K562 (cell line): ENCODE results near the gene TUBGCP6. TPM values are rescaled to one million over a fixed set of nuclear protein-coding genes. Genes with fewer than 3 reads are reported as not detected.

Experiments
- ATAC-seq: fragments of 200-7000 bp; cut with Tn5 transposase; 3 replicates; pipeline ENCODE4 v1.9.1; 2020; ENCODE audit warnings: moderate library complexity
- BruUV-seq: library from RNA; stranded (reverse); fragments of 400-500 nt; replicated peaks from 2 replicates; lab custom pipeline; 2021; lab: Mats Ljungman, UMichigan
- CTCF ChIA-PET: fragments of 300-600 bp; formaldehyde crosslinking; extraction: SDS; loops from one replicate; lab custom pipeline; 2021; ENCODE audit warnings: low intra/inter-chr PET ratio; lab: Yijun Ruan, JAX
- POLR2A ChIA-PET: fragments of 300-600, 350-650 bp; sonication (Branson Sonifier 250); formaldehyde crosslinking; extraction: SDS; loops from one replicate; lab custom pipeline; 2021; ENCODE audit warnings: antibody characterized with exemption, inconsistent platforms; lab: Yijun Ruan, JAX
- DNase-seq, 4 experiments: peaks; one replicate each; pipeline versions ENCODE4 v3.0.0 to v3.0.0-alpha.2; 2011 to 2018; ENCODE audit warnings: low spot score in 3 of 4, mixed read lengths in 3 of 4; ENCODE audit errors: extremely low read depth in 1 of 4
- FAIRE-seq: peaks from 2 replicates; lab custom pipeline; 2011; peaks lifted over from hg19 to GRCh38; lab: Jason Lieb, UNC
- H2AFZ ChIP-seq: 2 replicates; pipeline ENCODE4 v1.6.0; 2011; ENCODE audit warnings: low read depth, low read length, control low read depth, inconsistent platforms
- H3K27ac ChIP-seq: fragments of 200-600 bp; 3 replicates; pipeline ENCODE4 v1.8.0; 2011; ENCODE audit warnings: low read depth, mild to moderate bottlenecking, control low read depth, inconsistent platforms, low read length, moderate library complexity, mixed read lengths; ENCODE audit errors: extremely low read depth
- H3K27me3 ChIP-seq, 2 experiments: fragments of 300-600 bp in 1 of 2; 2 replicates in 1 of 2; 3 replicates in 1 of 2; pipeline versions ENCODE4 v1.6.0 to v1.8.0; 2011; ENCODE audit warnings: inconsistent platforms in 2 of 2, low read length in 2 of 2, mild to moderate bottlenecking in 1 of 2, mixed read lengths in 1 of 2, moderate library complexity in 1 of 2; ENCODE audit not compliant: control insufficient read depth in 2 of 2, insufficient read depth in 2 of 2
- H3K36me3 ChIP-seq: fragments of 300-600 bp; 3 replicates; pipeline ENCODE4 v1.8.0; 2011; ENCODE audit warnings: mild to moderate bottlenecking, low read length, inconsistent platforms; ENCODE audit not compliant: control insufficient read depth, insufficient read depth
- H3K4me1 ChIP-seq, 2 experiments: fragments of 200-600 bp in 1 of 2; replicated peaks in 1 of 2; 2 replicates in 1 of 2; 3 replicates in 1 of 2; pipeline versions ENCODE4 v1.5.1 to v1.8.0; 2011; ENCODE audit warnings: inconsistent platforms in 2 of 2, low read length in 2 of 2, mild to moderate bottlenecking in 1 of 2, mixed read lengths in 1 of 2, moderate library complexity in 1 of 2; ENCODE audit not compliant: control insufficient read depth in 2 of 2, insufficient read depth in 2 of 2
- H3K4me2 ChIP-seq: 2 replicates; pipeline ENCODE4 v1.6.1; 2011; ENCODE audit warnings: low read length, control low read depth, inconsistent platforms, mixed read lengths; ENCODE audit not compliant: insufficient read depth
- H3K4me3 ChIP-seq: fragments of 200-600 bp; sonication (generic), shearing (Covaris generic); 2 replicates; pipeline ENCODE4 v1.5.1; 2016; ENCODE audit warnings: control low read depth, inconsistent platforms
- H3K79me2 ChIP-seq: fragments of 200-600 bp; 3 replicates; pipeline ENCODE4 v1.8.0; 2011; ENCODE audit warnings: low read length, inconsistent platforms; ENCODE audit not compliant: control insufficient read depth, insufficient read depth
- H3K9ac ChIP-seq, 2 experiments: 2 replicates each; pipeline versions ENCODE4 v1.6.0 to v1.6.1; 2011; ENCODE audit warnings: low read depth in 2 of 2, low read length in 2 of 2, control low read depth in 1 of 2, inconsistent platforms in 1 of 2, mild to moderate bottlenecking in 1 of 2, mixed read lengths in 1 of 2; ENCODE audit not compliant: insufficient read depth in 1 of 2
- H3K9me1 ChIP-seq: one replicate; pipeline ENCODE4 v1.6.0; 2011; ENCODE audit warnings: inconsistent platforms, mild to moderate bottlenecking, low read length, moderate library complexity; ENCODE audit not compliant: control insufficient read depth, insufficient read depth
- H3K9me3 ChIP-seq: replicated peaks from 2 replicates; pipeline ENCODE4 v1.5.1; 2011; ENCODE audit warnings: low read depth, low read length, inconsistent platforms; ENCODE audit not compliant: control insufficient read depth, insufficient read depth
- H4K20me1 ChIP-seq: replicated peaks from 2 replicates; pipeline ENCODE4 v1.6.1; 2011; ENCODE audit warnings: low read length, inconsistent platforms, mixed read lengths; ENCODE audit not compliant: control insufficient read depth, insufficient read depth
- ELK1 ChIP-seq: sonication (generic); formaldehyde crosslinking; IDR thresholded peaks from 2 replicates; pipeline ENCODE4 v1.8.1; 2022; ENCODE audit warnings: missing genetic modification reagents
- KAT8 ChIP-seq: fragments of 450-650 bp; IDR thresholded peaks from 2 replicates; pipeline ENCODE4 v1.6.1; 2016; ENCODE audit warnings: low read depth, mild to moderate bottlenecking
- NCOA1 ChIP-seq: fragments of 450-650 bp; IDR thresholded peaks from 2 replicates; pipeline ENCODE4 v1.6.1; 2016; ENCODE audit warnings: low read depth
- PKNOX1 ChIP-seq: fragments of 450-650 bp; IDR thresholded peaks from 2 replicates; pipeline ENCODE4 v1.6.1; 2016
- SMAD4 ChIP-seq: fragments of 250-450 bp; sonication (Bioruptor Pico); conservative IDR thresholded peaks from 2 replicates; pipeline ENCODE4 v1.8.0; 2021; ENCODE audit warnings: inconsistent platforms, mild to moderate bottlenecking, moderate library complexity
- THRB ChIP-seq: fragments of 450-650 bp; formaldehyde crosslinking; conservative IDR thresholded peaks from 2 replicates; pipeline ENCODE4 v1.4.0; 2022; ENCODE audit warnings: mild to moderate bottlenecking, missing genetic modification characterization
- WHSC1 ChIP-seq: IDR thresholded peaks from one replicate; pipeline ENCODE4 v1.6.1; 2012; ENCODE audit warnings: low read length, control low read depth, inconsistent platforms
- ZBTB7A ChIP-seq: IDR thresholded peaks from 2 replicates; pipeline ENCODE4 v1.6.1; 2011; ENCODE audit warnings: low read depth, mild to moderate bottlenecking, low read length, moderate library complexity, borderline replicate concordance; ENCODE audit not compliant: control insufficient read depth
- WGBS: fragments of 100-300 bp; shearing (Covaris generic); methylation state at CpG from one replicate; pipeline ENCODE4 v1.1.6; 2016; ENCODE audit warnings: low coverage, mixed read lengths; ENCODE audit not compliant: insufficient coverage; ENCODE audit errors: missing lambda C conversion rate; 5-methylcytosine and 5-hydroxymethylcytosine counted together
- in situ Hi-C: fragments of 300-500 bp; cut with MboI; formaldehyde crosslinking; loops from 4 replicates; pipeline ENCODE4 v1.15.0; 2018; ENCODE audit warnings: inconsistent platforms, mixed read lengths
- intact Hi-C: fragments of 100-400 bp; cut with micrococcal nuclease; formaldehyde crosslinking; loops from 2 replicates; pipeline ENCODE4 v1.14.2; 2022
- polyA plus RNA-seq, 8 experiments: library from polyadenylated mRNA; depleted of rRNA in 4 of 8; stranded (reverse) in 5 of 8; unstranded in 3 of 8; fragments of >200 nt; fragmentation: Nextera tagmentation in 2 of 8; fragmentation: Illumina TruSeq in 1 of 8; extraction: Ambion mirVana in 2 of 8; extraction: Trizol in 1 of 8; gene quantifications; 2 replicates each; pipeline versions ENCODE4 v1.2.1 to v1.2.3, GENCODE V29; 2011 to 2014; ENCODE audit warnings: inconsistent platforms in 1 of 8, missing spikeins in 1 of 8
- total RNA-seq, 7 experiments: library from RNA; depleted of rRNA in 6 of 7; stranded (reverse); fragments of >200 nt in 6 of 7; fragmentation: Illumina TruSeq in 2 of 7; extraction: Trizol in 2 of 7; gene quantifications; 2 replicates each; pipeline versions ENCODE4 v1.2.1 to v1.2.3, GENCODE V29; 2011 to 2021; ENCODE audit warnings: low replicate concordance in 1 of 7

The TUBGCP6 gene
- total and polyA plus RNA-seq, 9 of the 15 experiments (the other 6 are each of a cell fraction or from before 2014, with no cell fraction given) = 0.76 to 33.0 (median 10.1) TPM

- Histone ChIP-seq H3K4me3 (no peak overlapping the region), H4K20me1 (no peaks in the 10 kb centered on the region), H3K9me1 (no peaks in the 10 kb centered on the region), H3K79me2 (no peaks in the 10 kb centered on the region), H3K9ac (no peak overlapping the region), H2AFZ (no peak overlapping the region), H3K4me2 (no peak overlapping the region), H3K27ac (no peak overlapping the region), H3K4me1 (peaks cover 0 to 22% of the 10 kb centered on the region in 2 experiments; a peak in 3 of 5 replicates), H3K9me3 (no peaks in the 10 kb centered on the region), H3K27me3 (no peaks in the 10 kb centered on the region), H3K36me3 (peaks cover 51% of the 10 kb centered on the region; the same call in 1 of the 3 replicates)
- BruUV-seq = no TSS peak
- TF ChIP-seq SMAD4 (CRISPR knock-in tag) = no peak
- no peak for TF ChIP-seq ZBTB7A
- TF ChIP-seq KAT8 = no peak
- TF ChIP-seq ELK1 = no peak
- TF ChIP-seq WHSC1 = no peak
- no peak for TF ChIP-seq PKNOX1
- no peak for TF ChIP-seq THRB
- TF ChIP-seq NCOA1 = no peak
- intact Hi-C loops (no loop called here), in situ Hi-C loops (no loop called here)
- FAIRE-seq (no peak), ATAC-seq (no peak), DNase-seq (no peak)
- CTCF ChIA-PET = no interaction called here
- POLR2A ChIA-PET = interaction anchor here (0.6 kb wide), 1 partner anchor 27 kb away, joined by 3 read pairs; no protein-coding TSS in a partner anchor
- 96% methylated on average over 18 of the region's 30 CpGs for WGBS
These were observed 34.3 kb upstream of the TUBGCP6 start for GRCh38 chr22:50278956-50279619.
